ENCODE results near the gene RXRA. TPM values are rescaled to one million over a fixed set of nuclear protein-coding genes. Genes with fewer than 3 reads are reported as not detected.

The RXRA gene
- total and polyA plus RNA-seq, 2 donors (not counting 3 experiments of a cell fraction or from before 2014, with no cell fraction given), result 15.4 to 37.4 TPM

DNA sequence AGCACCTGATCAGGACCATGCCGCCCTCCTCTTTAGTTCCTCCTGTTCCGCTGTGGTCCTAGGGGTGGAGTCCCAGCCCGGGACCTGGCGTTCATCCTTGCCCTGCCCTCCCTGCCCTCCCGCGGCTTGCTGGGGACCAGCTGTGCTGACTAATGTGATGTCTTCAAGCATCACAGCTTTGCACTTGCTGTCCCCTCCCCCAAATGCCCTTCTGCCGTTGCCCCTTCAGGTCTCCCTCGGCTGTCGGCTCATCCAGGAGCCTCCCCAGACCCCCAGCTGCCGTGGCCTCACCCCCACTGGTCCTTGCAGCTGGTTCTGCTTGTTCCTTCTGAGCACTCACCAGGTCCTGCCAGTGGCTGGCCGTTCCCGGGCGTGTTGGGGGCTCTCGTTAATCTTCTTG is 19.9 kb downstream of the RXRA start:
- Histone ChIP-seq H4K20me1 (replicated peaks; ENCODE audit: control insufficient read depth, extremely low read depth, insufficient read depth, low read length) (no peaks in the 10 kb centered on the region), H3K9me3 (replicated peaks; ENCODE audit: control insufficient read depth, insufficient read depth, low read length) (no peaks in the 10 kb centered on the region), H3K36me3 (ENCODE audit: control insufficient read depth in 2 of 2, extremely low read depth in 1 of 2, insufficient read depth in 2 of 2, low read length in 2 of 2) (no peaks in the 10 kb centered on the region), H3K9me1 (replicated peaks; ENCODE audit: control insufficient read depth, extremely low read depth, insufficient read depth, low read length) (no peaks in the 10 kb centered on the region), H3K4me1 (ENCODE audit: control insufficient read depth, extremely low read depth, insufficient read depth, low read length) (peaks cover 15% of the 10 kb centered on the region), H3K9ac (replicated peaks; ENCODE audit: extremely low read depth, insufficient read depth, low read length) (no peak overlapping the region), H3K79me2 (ENCODE audit: control insufficient read depth, insufficient read depth, low read length) (peaks cover 63% of the 10 kb centered on the region), H2AFZ (ENCODE audit: low read depth, low read length) (no peak overlapping the region), H3K4me2 (ENCODE audit: insufficient read depth, low read length) (no peak overlapping the region), H3K27ac (ENCODE audit: insufficient read depth, low read depth, low read length) (no peak overlapping the region), H3K27me3 (ENCODE audit: control insufficient read depth in 2 of 2, insufficient read depth in 2 of 2, low read length in 2 of 2) (no peaks in the 10 kb centered on the region), H3K4me3 (replicated peaks in 1 of 3; ENCODE audit: insufficient read depth in 1 of 3, low read depth in 1 of 3, low read length in 3 of 3) (no peak overlapping the region)
- dilution Hi-C loops (cut with MboI; ENCODE audit: extremely low pct_ligation_motif_present, low sequenced_read_pairs), result no loop called here
- FAIRE-seq (no peak), DNase-seq (ENCODE audit: low read depth, low spot score) (no peak)
- ChIA-PET POLR2A (no interaction called here), CTCF (no interaction called here)
- intact Hi-C loops (cut with micrococcal nuclease), result no loop called here
- TF ChIP-seq, protein P1, sequence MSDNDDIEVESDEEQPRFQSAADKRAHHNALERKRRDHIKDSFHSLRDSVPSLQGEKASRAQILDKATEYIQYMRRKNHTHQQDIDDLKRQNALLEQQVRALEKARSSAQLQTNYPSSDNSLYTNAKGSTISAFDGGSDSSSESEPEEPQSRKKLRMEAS (IDR thresholded peaks at IDR 0.05; ENCODE audit: insufficient read depth, insufficient read length), result no peak
- TF ChIP-seq POLR2AphosphoS5 (IDR thresholded peaks at IDR 0.05; ENCODE audit: insufficient read depth, low read depth, low read length) (no peak), FOS (IDR thresholded peaks at IDR 0.05; ENCODE audit: borderline replicate concordance, insufficient read depth, low read length) (no peak), JUN (IDR thresholded peaks at IDR 0.05; ENCODE audit: borderline replicate concordance, insufficient read depth, insufficient read length, low read depth) (no peak), POLR2A (IDR thresholded peaks at IDR 0.05; ENCODE audit: low read depth, low read length) (no peak), MYC (IDR thresholded peaks at IDR 0.05; ENCODE audit: low read depth, low read length) (no peak), EZH2 (IDR thresholded peaks at IDR 0.05; ENCODE audit: borderline replicate concordance, low read depth, low read length, severe bottlenecking) (no peak), GATA2 (IDR thresholded peaks at IDR 0.05; ENCODE audit: insufficient read depth, insufficient read length, low read depth, low read length) (no peak)
- TF ChIP-seq, protein P2, sequence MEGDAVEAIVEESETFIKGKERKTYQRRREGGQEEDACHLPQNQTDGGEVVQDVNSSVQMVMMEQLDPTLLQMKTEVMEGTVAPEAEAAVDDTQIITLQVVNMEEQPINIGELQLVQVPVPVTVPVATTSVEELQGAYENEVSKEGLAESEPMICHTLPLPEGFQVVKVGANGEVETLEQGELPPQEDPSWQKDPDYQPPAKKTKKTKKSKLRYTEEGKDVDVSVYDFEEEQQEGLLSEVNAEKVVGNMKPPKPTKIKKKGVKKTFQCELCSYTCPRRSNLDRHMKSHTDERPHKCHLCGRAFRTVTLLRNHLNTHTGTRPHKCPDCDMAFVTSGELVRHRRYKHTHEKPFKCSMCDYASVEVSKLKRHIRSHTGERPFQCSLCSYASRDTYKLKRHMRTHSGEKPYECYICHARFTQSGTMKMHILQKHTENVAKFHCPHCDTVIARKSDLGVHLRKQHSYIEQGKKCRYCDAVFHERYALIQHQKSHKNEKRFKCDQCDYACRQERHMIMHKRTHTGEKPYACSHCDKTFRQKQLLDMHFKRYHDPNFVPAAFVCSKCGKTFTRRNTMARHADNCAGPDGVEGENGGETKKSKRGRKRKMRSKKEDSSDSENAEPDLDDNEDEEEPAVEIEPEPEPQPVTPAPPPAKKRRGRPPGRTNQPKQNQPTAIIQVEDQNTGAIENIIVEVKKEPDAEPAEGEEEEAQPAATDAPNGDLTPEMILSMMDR (IDR thresholded peaks at IDR 0.05; ENCODE audit: extremely low read depth in 1 of 2, insufficient read depth in 1 of 2, low read depth in 1 of 2, low read length in 2 of 2), result no peak
- BruUV-seq (replicated peaks), result no TSS peak

Measured in endothelial cell of umbilical vein (primary cell).